Upper lobe of left lung (tissue), 6 donors: ENCODE data around the gene CRYBG2. TPM values are rescaled to one million over a fixed set of nuclear protein-coding genes. Genes with fewer than 3 reads are reported as not detected.

ENCODE experiments used
- ATAC-seq, 2 donors: fragments of 200-7000 bp; cut with Tn5 transposase; one replicate each; pipeline ENCODE4 v1.9.1; 2022; ENCODE audit warnings: mild to moderate bottlenecking in 2 of 2, moderate library complexity in 2 of 2; ENCODE audit not compliant: low FRiP score in 2 of 2
- DNase-seq, 2 donors: peaks; one replicate each; pipeline ENCODE4 v3.0.0-alpha.2; 2019 to 2020
- H3K27ac ChIP-seq, 4 donors: fragments of 200-600 bp; sonication (generic); one replicate each; pipeline ENCODE4 v1.5.1; 2016 to 2019
- H3K27me3 ChIP-seq, 4 donors: fragments of 200-600 bp; sonication (generic); one replicate each; pipeline ENCODE4 v1.5.1; 2017 to 2019
- H3K36me3 ChIP-seq, 4 donors: fragments of 200-600 bp; sonication (generic); one replicate each; pipeline ENCODE4 v1.5.1; 2016 to 2019
- H3K4me1 ChIP-seq, 4 donors: fragments of 200-600 bp; sonication (generic); one replicate each; pipeline ENCODE4 v1.5.1; 2018 to 2019
- H3K4me3 ChIP-seq, 4 donors: fragments of 200-600 bp; sonication (generic); one replicate each; pipeline ENCODE4 v1.5.1; 2017 to 2019; ENCODE audit warnings: mild to moderate bottlenecking in 2 of 4, moderate library complexity in 1 of 4
- H3K9me3 ChIP-seq, 4 donors: fragments of 200-600 bp; sonication (generic); one replicate each; pipeline ENCODE4 v1.5.1; 2018 to 2019
- CTCF ChIP-seq, 6 experiments: fragments of 450-650 bp in 4 of 6; fragments of 200-600 bp in 2 of 6; sonication (generic) in 2 of 6; IDR thresholded peaks; one replicate each; pipeline ENCODE4 v1.5.1; 2016 to 2019; ENCODE audit warnings: antibody characterized with exemption in 6 of 6
- EP300 ChIP-seq, 4 donors: sonication (generic); formaldehyde crosslinking; IDR thresholded peaks; one replicate each; pipeline ENCODE4 v1.5.1; 2017; ENCODE audit warnings: antibody characterized with exemption in 4 of 4, control low read depth in 2 of 4
- POLR2A ChIP-seq, 4 donors: fragments of 450-650 bp; IDR thresholded peaks; one replicate each; pipeline ENCODE4 v1.5.1; 2016 to 2017; ENCODE audit warnings: antibody characterized with exemption in 4 of 4, mild to moderate bottlenecking in 2 of 4
- POLR2AphosphoS5 ChIP-seq, 2 donors: sonication (generic); formaldehyde crosslinking; IDR thresholded peaks; one replicate each; pipeline ENCODE4 v1.5.1; 2017; ENCODE audit warnings: antibody characterized with exemption in 2 of 2
- WGBS, 2 donors: methylation state at CpG; one replicate each; pipeline ENCODE4 v1.1.5; 2017 to 2018; 5-methylcytosine and 5-hydroxymethylcytosine counted together
- total RNA-seq, 6 donors: library from RNA; depleted of rRNA in 4 of 6; stranded (reverse); fragments of >200 nt in 4 of 6; gene quantifications; one replicate each; pipeline versions ENCODE4 v1.1.0 to v1.2.1, GENCODE V29; 2016 to 2021
- donor health status: DM: no; HTN: no; CAD: no; lungs with moderate emphysema.
- donor health status: DM: no; HTN: yes; CAD: no; lungs with severe emphysema.

CRYBG2 gene
- total RNA-seq, 6 donors from 2014 or later = 0.59 to 25.2 (median 11.1) TPM

DNA sequence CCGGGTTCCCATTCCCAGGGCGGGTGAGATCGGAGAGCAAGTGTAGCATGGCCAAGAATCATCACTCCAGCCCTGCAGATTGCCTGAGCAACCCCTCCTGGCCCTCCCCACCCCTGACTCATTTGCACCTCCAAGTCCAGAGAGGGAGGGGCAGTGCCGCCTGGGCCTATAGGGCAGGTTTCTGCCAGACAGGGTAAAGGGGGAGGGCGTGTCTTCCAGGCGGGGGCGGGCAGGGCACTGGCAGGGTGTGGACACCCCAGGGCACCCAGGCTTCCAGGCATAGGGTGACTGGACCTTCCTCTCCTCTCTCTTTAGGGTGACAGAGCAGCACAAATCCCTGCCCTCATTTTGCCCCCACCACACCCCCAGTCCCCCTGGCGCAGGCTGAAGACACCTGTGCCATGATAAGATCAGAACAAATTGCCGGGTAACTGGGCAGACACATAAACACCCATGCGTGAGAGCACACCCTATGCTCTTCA is 3.2 kb upstream of the CRYBG2 start:
- DNase-seq = peak in 1 of 2 donors; percentile 38

DNA sequence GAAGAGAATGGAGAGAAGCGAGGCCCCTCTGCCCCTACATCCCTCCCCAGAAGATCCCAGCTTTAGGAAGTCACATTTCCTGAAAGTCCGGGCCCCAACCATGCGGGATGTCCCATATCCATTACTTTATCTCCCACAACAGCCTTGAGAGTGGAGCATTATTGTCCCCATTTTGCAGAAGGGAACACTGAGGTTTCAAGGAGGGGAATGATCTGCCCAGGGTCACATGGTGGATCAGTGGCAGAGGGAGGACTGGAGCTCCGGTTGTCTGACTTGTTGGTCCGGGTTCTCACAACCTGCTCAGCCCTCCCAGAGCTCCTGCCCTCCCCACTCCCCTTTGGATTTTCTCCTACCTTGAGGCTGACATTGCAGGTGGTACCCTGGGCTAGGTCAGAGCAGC is 2.2 kb upstream of the CRYBG2 start:
- Histone ChIP-seq H3K27me3 (peaks cover 0 to 14% (median 11%) of the 10 kb centered on the region in 4 donors), H3K27ac (no peak overlapping the region), H3K9me3 (no peaks in the 10 kb centered on the region), H3K36me3 (no peaks in the 10 kb centered on the region), H3K4me1 (peaks cover 11 to 13% (median 11%) of the 10 kb centered on the region in 4 donors), H3K4me3 (no peak overlapping the region)
- ATAC-seq (no peak), DNase-seq (no peak)
- WGBS, 2 donors = 80% methylated on average over 5 of the region's 5 CpGs
- TF ChIP-seq CTCF (IDR thresholded peaks at IDR 0.05) (no peak), EP300 (IDR thresholded peaks at IDR 0.05) (no peak), POLR2AphosphoS5 (IDR thresholded peaks at IDR 0.05) (no peak), POLR2A (IDR thresholded peaks at IDR 0.05) (no peak)

More for the DNA sequence above, 3.2 kb upstream of the CRYBG2 start:
- ATAC-seq = no peak
- H3K4me1 ChIP-seq = peaks cover 11 to 13% (median 11%) of the 10 kb centered on the region in 4 donors
- H3K27ac ChIP-seq = no peak overlapping the region
- peaks cover 0 to 22% (median 12%) of the 10 kb centered on the region in 4 donors for H3K27me3 ChIP-seq
- H3K4me3 ChIP-seq = no peak overlapping the region
- WGBS, 2 donors = 70 to 74% methylated on average over 7 to 10 of the region's 10 CpGs
- no peaks in the 10 kb centered on the region for H3K36me3 ChIP-seq
- no peaks in the 10 kb centered on the region for H3K9me3 ChIP-seq
- no peak for TF ChIP-seq POLR2A (IDR thresholded peaks at IDR 0.05)
- TF ChIP-seq EP300 (IDR thresholded peaks at IDR 0.05) = no peak
- no peak for TF ChIP-seq CTCF (IDR thresholded peaks at IDR 0.05)
- TF ChIP-seq POLR2AphosphoS5 (IDR thresholded peaks at IDR 0.05) = no peak

DNA sequence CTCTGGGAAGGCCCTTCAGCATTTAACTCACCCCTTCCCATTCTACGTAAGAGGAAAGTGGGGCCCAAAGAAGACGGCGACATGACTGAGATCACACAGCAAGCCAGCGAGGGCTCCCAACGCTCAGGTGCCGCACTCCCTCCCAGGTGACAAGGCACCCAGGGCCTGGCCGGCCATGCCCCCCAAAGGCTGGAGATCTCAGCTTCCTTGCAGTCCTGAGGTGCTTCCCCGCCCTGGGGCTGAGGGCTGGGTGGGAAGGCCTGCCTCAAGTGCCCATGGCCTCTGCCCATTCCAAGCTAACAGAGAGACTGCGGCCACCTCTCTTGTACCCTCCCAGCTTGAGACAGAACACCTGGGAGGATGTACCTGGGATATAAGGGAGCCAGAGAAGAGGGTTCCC is 1.0 kb upstream of the CRYBG2 start:
- Histone ChIP-seq H3K4me3 (no peak overlapping the region), H3K4me1 (peaks cover under 1 to 5% (median 2%) of the 10 kb centered on the region in 4 donors), H3K27me3 (peaks cover 0 to 3% (median 1%) of the 10 kb centered on the region in 4 donors), H3K27ac (no peak overlapping the region), H3K9me3 (no peaks in the 10 kb centered on the region), H3K36me3 (no peaks in the 10 kb centered on the region)
- DNase-seq = peak in 1 of 2 donors; percentile 46
- WGBS, 2 donors = 90 to 95% methylated on average over 6 to 9 of the region's 9 CpGs
- no peak for TF ChIP-seq POLR2AphosphoS5 (IDR thresholded peaks at IDR 0.05)
- TF ChIP-seq EP300 (IDR thresholded peaks at IDR 0.05) = no peak
- no peak for ATAC-seq

DNA sequence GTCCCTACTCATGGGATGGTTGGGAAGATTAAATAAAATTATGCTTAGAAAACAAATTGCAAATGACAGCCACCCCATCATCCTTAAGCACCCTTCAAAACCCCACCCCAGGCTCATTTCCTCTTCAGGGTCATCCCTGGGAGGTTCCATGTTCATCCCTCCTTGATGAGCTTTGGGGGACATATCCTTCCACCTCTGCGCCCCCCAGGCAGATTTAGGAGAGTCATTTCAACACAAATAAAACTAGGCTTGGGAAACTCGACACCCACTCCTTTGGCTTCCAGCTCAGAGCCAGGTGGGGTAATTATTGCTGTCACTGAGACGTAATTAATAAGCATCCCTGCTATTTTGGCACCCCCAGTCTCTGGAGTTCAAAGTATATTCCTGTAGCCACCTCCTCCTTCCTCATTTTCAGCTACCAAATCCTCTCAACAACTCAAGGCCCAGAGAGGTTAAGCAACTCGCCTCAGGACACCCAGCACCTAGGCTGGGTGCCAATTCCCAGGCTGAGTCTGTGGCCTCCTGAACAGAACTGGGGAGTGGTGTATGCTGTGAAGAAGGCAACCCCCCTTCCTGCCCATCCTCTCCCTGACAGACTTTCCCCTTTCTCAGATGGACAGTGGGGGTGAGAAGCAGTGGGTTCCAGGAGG is 595 bp downstream of the CRYBG2 start:
- DNase-seq = no peak
- TF ChIP-seq CTCF (IDR thresholded peaks at IDR 0.05) (no peak), POLR2AphosphoS5 (IDR thresholded peaks at IDR 0.05) (no peak), EP300 (IDR thresholded peaks at IDR 0.05) (no peak), POLR2A (IDR thresholded peaks at IDR 0.05) (no peak)
- Histone ChIP-seq H3K9me3 (no peaks in the 10 kb centered on the region), H3K4me3 (peak overlapping the region in 1 of 4 donors; percentile 1), H3K27ac (peak overlapping the region in 1 of 4 donors; percentile 8), H3K4me1 (peaks cover 0 to 3% (median 0%) of the 10 kb centered on the region in 4 donors), H3K36me3 (no peaks in the 10 kb centered on the region), H3K27me3 (no peaks in the 10 kb centered on the region)
- 84 to 93% methylated on average over 4 of the region's 4 CpGs for WGBS, 2 donors
- ATAC-seq = no peak

DNA sequence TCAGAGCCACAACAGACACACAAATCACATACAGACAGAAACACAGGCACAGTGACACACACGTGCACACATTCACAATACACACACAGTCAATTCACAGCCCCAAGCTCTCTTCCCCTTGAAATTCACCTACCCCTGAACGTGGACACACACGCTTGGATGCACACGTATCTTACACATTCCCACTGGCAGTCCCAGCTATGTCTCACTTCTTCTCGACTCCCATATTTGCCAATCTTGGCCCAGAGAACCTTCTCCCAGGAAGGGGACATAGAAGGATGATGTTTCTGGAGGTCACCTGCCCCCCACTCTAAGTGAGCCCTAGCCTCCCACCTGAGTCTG is 1.6 kb downstream of the CRYBG2 start:
- WGBS, 2 donors = 84 to 88% methylated on average over 5 of the region's 5 CpGs
- no peak for DNase-seq
- Histone ChIP-seq H3K27me3 (no peaks in the 10 kb centered on the region), H3K4me1 (peaks cover 0 to 3% (median 0%) of the 10 kb centered on the region in 4 donors), H3K36me3 (no peaks in the 10 kb centered on the region), H3K27ac (no peak overlapping the region), H3K9me3 (no peaks in the 10 kb centered on the region), H3K4me3 (no peak overlapping the region)
- no peak for TF ChIP-seq EP300 (IDR thresholded peaks at IDR 0.05)
- TF ChIP-seq CTCF (IDR thresholded peaks at IDR 0.05) = no peak
- no peak for TF ChIP-seq POLR2A (IDR thresholded peaks at IDR 0.05)
- no peak for TF ChIP-seq POLR2AphosphoS5 (IDR thresholded peaks at IDR 0.05)
- no peak for ATAC-seq
